ENCODE results near the gene AHDC1.

DNA sequence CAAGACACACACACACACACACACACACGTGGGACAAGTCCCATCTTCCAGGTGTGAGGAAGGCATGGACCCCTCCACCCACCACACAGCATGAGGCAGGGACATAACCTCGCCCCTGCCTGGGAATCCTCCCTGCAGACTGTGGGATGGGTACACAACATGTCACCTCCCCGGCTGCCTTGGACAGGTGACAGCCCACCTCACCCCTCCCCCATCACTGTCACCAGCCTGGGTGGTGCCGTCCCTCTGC is 40.7 kb downstream of the AHDC1 start:
- no peak for TF ChIP-seq ZEB2 (tag by site-specific recombination; IDR thresholded peaks at IDR 0.05)
- TF ChIP-seq, protein P1, sequence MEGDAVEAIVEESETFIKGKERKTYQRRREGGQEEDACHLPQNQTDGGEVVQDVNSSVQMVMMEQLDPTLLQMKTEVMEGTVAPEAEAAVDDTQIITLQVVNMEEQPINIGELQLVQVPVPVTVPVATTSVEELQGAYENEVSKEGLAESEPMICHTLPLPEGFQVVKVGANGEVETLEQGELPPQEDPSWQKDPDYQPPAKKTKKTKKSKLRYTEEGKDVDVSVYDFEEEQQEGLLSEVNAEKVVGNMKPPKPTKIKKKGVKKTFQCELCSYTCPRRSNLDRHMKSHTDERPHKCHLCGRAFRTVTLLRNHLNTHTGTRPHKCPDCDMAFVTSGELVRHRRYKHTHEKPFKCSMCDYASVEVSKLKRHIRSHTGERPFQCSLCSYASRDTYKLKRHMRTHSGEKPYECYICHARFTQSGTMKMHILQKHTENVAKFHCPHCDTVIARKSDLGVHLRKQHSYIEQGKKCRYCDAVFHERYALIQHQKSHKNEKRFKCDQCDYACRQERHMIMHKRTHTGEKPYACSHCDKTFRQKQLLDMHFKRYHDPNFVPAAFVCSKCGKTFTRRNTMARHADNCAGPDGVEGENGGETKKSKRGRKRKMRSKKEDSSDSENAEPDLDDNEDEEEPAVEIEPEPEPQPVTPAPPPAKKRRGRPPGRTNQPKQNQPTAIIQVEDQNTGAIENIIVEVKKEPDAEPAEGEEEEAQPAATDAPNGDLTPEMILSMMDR (tag by site-specific recombination; IDR thresholded peaks at IDR 0.05): no peak
- TF ChIP-seq, protein P2, sequence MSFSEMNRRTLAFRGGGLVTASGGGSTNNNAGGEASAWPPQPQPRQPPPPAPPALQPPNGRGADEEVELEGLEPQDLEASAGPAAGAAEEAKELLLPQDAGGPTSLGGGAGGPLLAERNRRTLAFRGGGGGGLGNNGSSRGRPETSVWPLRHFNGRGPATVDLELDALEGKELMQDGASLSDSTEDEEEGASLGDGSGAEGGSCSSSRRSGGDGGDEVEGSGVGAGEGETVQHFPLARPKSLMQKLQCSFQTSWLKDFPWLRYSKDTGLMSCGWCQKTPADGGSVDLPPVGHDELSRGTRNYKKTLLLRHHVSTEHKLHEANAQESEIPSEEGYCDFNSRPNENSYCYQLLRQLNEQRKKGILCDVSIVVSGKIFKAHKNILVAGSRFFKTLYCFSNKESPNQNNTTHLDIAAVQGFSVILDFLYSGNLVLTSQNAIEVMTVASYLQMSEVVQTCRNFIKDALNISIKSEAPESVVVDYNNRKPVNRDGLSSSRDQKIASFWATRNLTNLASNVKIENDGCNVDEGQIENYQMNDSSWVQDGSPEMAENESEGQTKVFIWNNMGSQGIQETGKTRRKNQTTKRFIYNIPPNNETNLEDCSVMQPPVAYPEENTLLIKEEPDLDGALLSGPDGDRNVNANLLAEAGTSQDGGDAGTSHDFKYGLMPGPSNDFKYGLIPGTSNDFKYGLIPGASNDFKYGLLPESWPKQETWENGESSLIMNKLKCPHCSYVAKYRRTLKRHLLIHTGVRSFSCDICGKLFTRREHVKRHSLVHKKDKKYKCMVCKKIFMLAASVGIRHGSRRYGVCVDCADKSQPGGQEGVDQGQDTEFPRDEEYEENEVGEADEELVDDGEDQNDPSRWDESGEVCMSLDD (tag by site-specific recombination; IDR thresholded peaks at IDR 0.05): no peak
- TF ChIP-seq SETDB1 (IDR thresholded peaks at IDR 0.05; ENCODE audit: insufficient read length, low read length): no peak
- TF ChIP-seq ZNF514 (tag by site-specific recombination; IDR thresholded peaks at IDR 0.05): no peak
- TF ChIP-seq, protein P3, sequence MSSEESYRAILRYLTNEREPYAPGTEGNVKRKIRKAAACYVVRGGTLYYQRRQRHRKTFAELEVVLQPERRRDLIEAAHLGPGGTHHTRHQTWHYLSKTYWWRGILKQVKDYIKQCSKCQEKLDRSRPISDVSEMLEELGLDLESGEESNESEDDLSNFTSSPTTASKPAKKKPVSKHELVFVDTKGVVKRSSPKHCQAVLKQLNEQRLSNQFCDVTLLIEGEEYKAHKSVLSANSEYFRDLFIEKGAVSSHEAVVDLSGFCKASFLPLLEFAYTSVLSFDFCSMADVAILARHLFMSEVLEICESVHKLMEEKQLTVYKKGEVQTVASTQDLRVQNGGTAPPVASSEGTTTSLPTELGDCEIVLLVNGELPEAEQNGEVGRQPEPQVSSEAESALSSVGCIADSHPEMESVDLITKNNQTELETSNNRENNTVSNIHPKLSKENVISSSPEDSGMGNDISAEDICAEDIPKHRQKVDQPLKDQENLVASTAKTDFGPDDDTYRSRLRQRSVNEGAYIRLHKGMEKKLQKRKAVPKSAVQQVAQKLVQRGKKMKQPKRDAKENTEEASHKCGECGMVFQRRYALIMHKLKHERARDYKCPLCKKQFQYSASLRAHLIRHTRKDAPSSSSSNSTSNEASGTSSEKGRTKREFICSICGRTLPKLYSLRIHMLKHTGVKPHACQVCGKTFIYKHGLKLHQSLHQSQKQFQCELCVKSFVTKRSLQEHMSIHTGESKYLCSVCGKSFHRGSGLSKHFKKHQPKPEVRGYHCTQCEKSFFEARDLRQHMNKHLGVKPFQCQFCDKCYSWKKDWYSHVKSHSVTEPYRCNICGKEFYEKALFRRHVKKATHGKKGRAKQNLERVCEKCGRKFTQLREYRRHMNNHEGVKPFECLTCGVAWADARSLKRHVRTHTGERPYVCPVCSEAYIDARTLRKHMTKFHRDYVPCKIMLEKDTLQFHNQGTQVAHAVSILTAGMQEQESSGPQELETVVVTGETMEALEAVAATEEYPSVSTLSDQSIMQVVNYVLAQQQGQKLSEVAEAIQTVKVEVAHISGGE (tag by site-specific recombination; conservative IDR thresholded peaks at IDR 0.05; ENCODE audit: low read depth): no peak
- no peak for TF ChIP-seq ZNF558 (tag by site-specific recombination; IDR thresholded peaks at IDR 0.05)
- TF ChIP-seq ZNF707 (tag by site-specific recombination; IDR thresholded peaks at IDR 0.05): no peak
- TF ChIP-seq ZNF23 (tag by site-specific recombination; IDR thresholded peaks at IDR 0.05; ENCODE audit: borderline replicate concordance): no peak
- TF ChIP-seq, protein P4, sequence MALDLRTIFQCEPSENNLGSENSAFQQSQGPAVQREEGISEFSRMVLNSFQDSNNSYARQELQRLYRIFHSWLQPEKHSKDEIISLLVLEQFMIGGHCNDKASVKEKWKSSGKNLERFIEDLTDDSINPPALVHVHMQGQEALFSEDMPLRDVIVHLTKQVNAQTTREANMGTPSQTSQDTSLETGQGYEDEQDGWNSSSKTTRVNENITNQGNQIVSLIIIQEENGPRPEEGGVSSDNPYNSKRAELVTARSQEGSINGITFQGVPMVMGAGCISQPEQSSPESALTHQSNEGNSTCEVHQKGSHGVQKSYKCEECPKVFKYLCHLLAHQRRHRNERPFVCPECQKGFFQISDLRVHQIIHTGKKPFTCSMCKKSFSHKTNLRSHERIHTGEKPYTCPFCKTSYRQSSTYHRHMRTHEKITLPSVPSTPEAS (tag by site-specific recombination; IDR thresholded peaks at IDR 0.05): peak; percentile 70; the same call in 1 of the 2 replicates
- no peak for TF ChIP-seq SP2 (tag by site-specific recombination; IDR thresholded peaks at IDR 0.05)
- TF ChIP-seq KLF16 (tag by site-specific recombination; IDR thresholded peaks at IDR 0.05): no peak
